CD14-positive monocyte (primary cell): ENCODE results near the gene DRD1. TPM values are rescaled to one million over a fixed set of nuclear protein-coding genes. Genes with fewer than 3 reads are reported as not detected.

ENCODE experiments used
- DNase-seq, 3 donors: peaks; one replicate each; pipeline ENCODE4 v3.0.0-alpha.2; 2011 to 2022
- H2AFZ ChIP-seq: 2 replicates; pipeline ENCODE4 v1.6.0; 2012; ENCODE audit warnings: mild to moderate bottlenecking, low read depth, low read length, inconsistent platforms; ENCODE audit not compliant: insufficient read depth, poor library complexity, severe bottlenecking
- H3K27ac ChIP-seq, 2 donors: 1 replicate in 1 of 2; 2 replicates in 1 of 2; pipeline ENCODE4 v1.5.1; 2012 to 2013; ENCODE audit warnings: low read length in 2 of 2, control low read depth in 1 of 2, inconsistent platforms in 1 of 2, low read depth in 1 of 2, mild to moderate bottlenecking in 1 of 2
- H3K27me3 ChIP-seq, 2 donors: one replicate each; pipeline versions ENCODE4 v1.6.0 to v1.6.1; 2011 to 2013; ENCODE audit warnings: low read length in 2 of 2; ENCODE audit not compliant: control insufficient read depth in 2 of 2, insufficient read depth in 2 of 2
- H3K36me3 ChIP-seq, 2 donors: replicated peaks in 1 of 2; 1 replicate in 1 of 2; 2 replicates in 1 of 2; pipeline versions ENCODE4 v1.5.1 to v1.6.1; 2012 to 2013; ENCODE audit warnings: low read length in 2 of 2, control low read depth in 1 of 2, inconsistent platforms in 1 of 2, mild to moderate bottlenecking in 1 of 2; ENCODE audit not compliant: insufficient read depth in 2 of 2, control insufficient read depth in 1 of 2
- H3K4me1 ChIP-seq, 2 donors: 1 replicate in 1 of 2; 2 replicates in 1 of 2; pipeline versions ENCODE4 v1.5.1 to v1.6.1; 2012 to 2013; ENCODE audit warnings: low read length in 2 of 2, control low read depth in 1 of 2, inconsistent platforms in 1 of 2, mild to moderate bottlenecking in 1 of 2, moderate library complexity in 1 of 2; ENCODE audit not compliant: insufficient read depth in 2 of 2, control insufficient read depth in 1 of 2
- H3K4me2 ChIP-seq: replicated peaks from 2 replicates; pipeline ENCODE3; 2012; ENCODE audit warnings: low read length, moderate library complexity, mild to moderate bottlenecking; ENCODE audit not compliant: poor library complexity, severe bottlenecking; ENCODE audit errors: extremely low read depth
- H3K4me3 ChIP-seq, 3 experiments: fragments of 200-600 bp in 1 of 3; sonication (generic) in 1 of 3; replicated peaks in 1 of 3; 1 replicate in 2 of 3; 2 replicates in 1 of 3; pipeline ENCODE4 v1.5.1; 2011 to 2013; ENCODE audit warnings: low read length in 3 of 3, mild to moderate bottlenecking in 3 of 3, control low read depth in 2 of 3, low read depth in 2 of 3, inconsistent platforms in 1 of 3, moderate library complexity in 1 of 3
- H3K79me2 ChIP-seq: 2 replicates; pipeline ENCODE4 v1.6.0; 2012; ENCODE audit warnings: mild to moderate bottlenecking, control low read depth, inconsistent platforms, low read length, moderate library complexity; ENCODE audit not compliant: insufficient read depth
- H3K9ac ChIP-seq: 2 replicates; pipeline ENCODE4 v1.6.0; 2017; ENCODE audit warnings: low read length, mild to moderate bottlenecking; ENCODE audit not compliant: insufficient read depth, poor library complexity, severe bottlenecking
- H3K9me3 ChIP-seq, 2 donors: replicated peaks in 1 of 2; 1 replicate in 1 of 2; 2 replicates in 1 of 2; pipeline versions ENCODE4 v1.5.1 to v1.6.1; 2012 to 2013; ENCODE audit warnings: low read length in 2 of 2, control low read depth in 1 of 2; ENCODE audit not compliant: control insufficient read depth in 1 of 2, insufficient read depth in 1 of 2
- H4K20me1 ChIP-seq: 2 replicates; pipeline ENCODE4 v1.6.0; 2012; ENCODE audit warnings: mild to moderate bottlenecking, low read length, control low read depth, moderate library complexity; ENCODE audit not compliant: insufficient read depth
- H3K27ac Mint-ChIP-seq, 7 donors: one replicate each; pipeline ENCODE4 v1.8.0; 2020; ENCODE audit warnings: mild to moderate bottlenecking in 7 of 7, mixed read lengths in 7 of 7, moderate library complexity in 6 of 7, inconsistent platforms in 2 of 7
- H3K27me3 Mint-ChIP-seq, 3 donors: one replicate each; pipeline ENCODE4 v1.8.0; 2021 to 2022; ENCODE audit warnings: low read depth in 3 of 3, mild to moderate bottlenecking in 3 of 3, mixed read lengths in 3 of 3, moderate library complexity in 3 of 3, inconsistent platforms in 1 of 3
- H3K36me3 Mint-ChIP-seq, 2 donors: one replicate each; pipeline ENCODE4 v1.8.0; 2020; ENCODE audit warnings: mixed read lengths in 2 of 2, inconsistent platforms in 1 of 2, mild to moderate bottlenecking in 1 of 2
- H3K4me1 Mint-ChIP-seq: one replicate; pipeline ENCODE4 v1.8.0; 2020; ENCODE audit warnings: mild to moderate bottlenecking, mixed read lengths
- H3K4me3 Mint-ChIP-seq, 2 donors: one replicate each; pipeline ENCODE4 v1.8.0; 2020; ENCODE audit warnings: mild to moderate bottlenecking in 2 of 2, mixed read lengths in 2 of 2, moderate library complexity in 1 of 2
- H3K9me3 Mint-ChIP-seq, 7 donors: one replicate each; pipeline ENCODE4 v1.8.0; 2020 to 2022; ENCODE audit warnings: mixed read lengths in 7 of 7, mild to moderate bottlenecking in 6 of 7, moderate library complexity in 6 of 7, inconsistent platforms in 2 of 7
- WGBS: methylation state at CpG from one replicate; pipeline ENCODE4 v1.1.5; 2013; ENCODE audit warnings: missing lambda C conversion rate; ENCODE audit not compliant: insufficient coverage; 5-methylcytosine and 5-hydroxymethylcytosine counted together
- intact Hi-C, 2 donors: fragments of 100-400 bp; cut with micrococcal nuclease; formaldehyde crosslinking; loops; one replicate each; pipeline versions ENCODE4 v1.15.0 to v1.15.1; 2023
- polyA plus RNA-seq, 3 donors: library from polyadenylated mRNA; depleted of rRNA in 1 of 3; unstranded in 2 of 3; stranded (reverse) in 1 of 3; fragments of 300-500 nt in 2 of 3; fragments of >200 nt in 1 of 3; fragmentation: Illumina TruSeq in 2 of 3; gene quantifications; 1 replicate in 2 of 3; 2 replicates in 1 of 3; pipeline ENCODE4 v1.2.3, GENCODE V29; 2012 to 2021
- TF ChIP-seq, protein P1 (sequence below): fragments of 200-600 bp; IDR thresholded peaks from one replicate; pipeline ENCODE4 v1.8.0; 2022; ENCODE audit warnings: antibody characterized with exemption, mild to moderate bottlenecking

Gene DRD1
- polyA plus RNA-seq, 3 donors = not detected

DNA sequence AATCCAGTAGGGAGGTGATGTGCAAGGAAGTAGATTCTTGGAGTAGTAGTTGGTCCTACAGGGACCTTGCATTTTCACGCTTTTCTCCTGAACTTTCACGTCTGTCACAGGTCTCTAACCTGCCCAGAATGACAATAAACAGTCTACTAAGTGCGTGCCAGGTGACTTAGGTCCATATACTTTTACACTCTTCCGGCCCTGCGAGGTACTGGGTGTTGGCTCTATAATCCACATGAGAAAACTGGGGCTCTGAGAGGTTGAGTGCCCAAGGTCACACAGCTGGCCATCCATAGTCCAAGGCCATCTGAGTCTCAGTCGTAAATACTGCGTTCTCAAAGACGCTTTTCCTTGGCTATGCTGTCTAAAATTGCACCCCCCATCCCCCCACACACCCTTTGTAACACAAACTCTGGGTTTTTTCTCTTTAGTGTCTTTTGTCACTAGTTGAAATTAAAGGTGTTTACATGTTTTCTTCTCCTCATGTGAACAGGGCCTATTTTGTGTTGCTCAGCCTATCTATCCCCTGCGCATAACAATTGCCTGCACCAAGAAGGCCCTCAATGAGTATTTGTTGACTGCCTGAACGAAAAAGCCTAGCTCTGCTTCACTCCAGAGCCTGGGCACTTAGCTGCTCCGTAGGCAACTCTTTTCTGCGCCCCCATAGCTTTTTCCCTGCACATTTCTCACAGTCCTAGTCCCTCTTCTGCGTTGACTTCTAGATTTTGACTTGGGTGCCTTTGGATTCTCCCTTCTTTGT is 35.3 kb upstream of the DRD1 start:
- H3K4me1 Mint-ChIP-seq = peaks cover 22% of the 10 kb centered on the region
- Histone ChIP-seq H4K20me1 (no peaks in the 10 kb centered on the region), H3K79me2 (peaks cover 55% of the 10 kb centered on the region), H3K36me3 (no peaks in the 10 kb centered on the region), H3K9me3 (no peaks in the 10 kb centered on the region), H3K4me3 (peak overlapping the region; percentile 47 to 91 (median 72)), H3K4me1 (peaks cover 10 to 17% of the 10 kb centered on the region in 2 donors), H2AFZ (peak overlapping the region; percentile 94), H3K9ac (peak overlapping the region; percentile 72), H3K27me3 (peaks cover 13 to 14% of the 10 kb centered on the region in 2 donors), H3K27ac (peak overlapping the region in 1 of 2 donors; percentile 39), H3K4me2 (peak overlapping the region; percentile 98)
- H3K9me3 Mint-ChIP-seq = peaks cover 0 to 2% (median 0%) of the 10 kb centered on the region in 7 donors
- intact Hi-C loops = no loop called here
- no peak for DNase-seq
- peak overlapping the region in 1 of 7 donors; percentile 64 for H3K27ac Mint-ChIP-seq
- peaks cover 11 to 31% (median 25%) of the 10 kb centered on the region in 3 donors for H3K27me3 Mint-ChIP-seq
- peak overlapping the region; percentile 90 to 95 for H3K4me3 Mint-ChIP-seq
- peaks cover 11 to 25% of the 10 kb centered on the region in 2 donors for H3K36me3 Mint-ChIP-seq
- WGBS = 58% methylated on average over 9 of the region's 13 CpGs
- TF ChIP-seq, protein P1, sequence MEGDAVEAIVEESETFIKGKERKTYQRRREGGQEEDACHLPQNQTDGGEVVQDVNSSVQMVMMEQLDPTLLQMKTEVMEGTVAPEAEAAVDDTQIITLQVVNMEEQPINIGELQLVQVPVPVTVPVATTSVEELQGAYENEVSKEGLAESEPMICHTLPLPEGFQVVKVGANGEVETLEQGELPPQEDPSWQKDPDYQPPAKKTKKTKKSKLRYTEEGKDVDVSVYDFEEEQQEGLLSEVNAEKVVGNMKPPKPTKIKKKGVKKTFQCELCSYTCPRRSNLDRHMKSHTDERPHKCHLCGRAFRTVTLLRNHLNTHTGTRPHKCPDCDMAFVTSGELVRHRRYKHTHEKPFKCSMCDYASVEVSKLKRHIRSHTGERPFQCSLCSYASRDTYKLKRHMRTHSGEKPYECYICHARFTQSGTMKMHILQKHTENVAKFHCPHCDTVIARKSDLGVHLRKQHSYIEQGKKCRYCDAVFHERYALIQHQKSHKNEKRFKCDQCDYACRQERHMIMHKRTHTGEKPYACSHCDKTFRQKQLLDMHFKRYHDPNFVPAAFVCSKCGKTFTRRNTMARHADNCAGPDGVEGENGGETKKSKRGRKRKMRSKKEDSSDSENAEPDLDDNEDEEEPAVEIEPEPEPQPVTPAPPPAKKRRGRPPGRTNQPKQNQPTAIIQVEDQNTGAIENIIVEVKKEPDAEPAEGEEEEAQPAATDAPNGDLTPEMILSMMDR = no peak

DNA sequence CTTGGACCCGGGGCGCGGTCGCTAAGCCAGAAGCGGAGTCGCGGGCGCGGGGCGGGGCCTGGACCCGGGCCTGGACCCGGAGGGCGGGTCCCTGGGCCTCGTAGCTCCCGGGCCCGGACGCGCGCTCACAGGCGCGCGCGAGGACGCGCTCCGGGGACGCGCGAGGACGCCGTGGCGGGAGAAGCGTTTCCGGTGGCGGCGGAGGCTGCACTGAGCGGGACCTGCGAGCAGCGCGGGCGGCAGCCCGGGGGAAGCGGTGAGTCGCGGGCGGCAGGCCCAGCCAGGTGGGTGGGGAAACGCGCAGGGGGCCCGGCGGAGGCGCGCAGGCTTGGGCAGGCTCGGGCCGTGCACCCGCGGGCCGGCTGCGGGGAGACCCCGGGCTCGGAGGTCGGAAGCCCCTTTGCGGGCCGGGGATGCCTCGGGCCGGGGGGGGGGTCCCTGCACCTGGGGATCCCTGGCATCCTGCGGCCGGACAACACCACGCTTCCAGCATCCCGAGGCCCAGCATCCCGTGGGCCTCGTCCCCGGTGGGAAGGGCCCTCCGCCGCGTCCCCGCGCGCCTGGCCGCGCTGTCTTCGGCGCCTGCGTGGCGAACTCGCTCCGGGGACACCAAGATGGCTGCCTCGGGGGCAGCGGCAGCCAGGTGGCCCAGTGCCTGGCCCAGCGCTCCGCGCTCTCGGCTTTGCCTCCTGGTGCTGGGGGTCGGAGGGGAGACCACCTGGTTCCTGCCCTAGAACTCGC is 34.6 kb upstream of the DRD1 start, which contains the start of gene SFXN1:
TSS of gene SFXN1 (plus strand) at position 177 of the 741 bp plus-strand sequence. CDS start 13,544 bp downstream, outside the sequence.
- Histone ChIP-seq H3K4me1 (peaks cover 10 to 17% of the 10 kb centered on the region in 2 donors), H3K27ac (peak within 1 kb of the TSS in 1 of 2 donors; percentile 39), H3K4me2 (peak within 1 kb of the TSS; percentile 98), H3K9ac (peak within 1 kb of the TSS; percentile 72), H3K36me3 (no peaks in the 10 kb centered on the region), H4K20me1 (no peaks in the 10 kb centered on the region), H3K27me3 (peaks cover 14 to 18% of the 10 kb centered on the region in 2 donors), H3K4me3 (peak within 1 kb of the TSS; percentile 47 to 91 (median 72)), H2AFZ (peak within 1 kb of the TSS; percentile 94), H3K79me2 (peaks cover 47% of the 10 kb centered on the region), H3K9me3 (no peaks in the 10 kb centered on the region)
- Mint-ChIP-seq H3K36me3 (peaks cover 5 to 17% of the 10 kb centered on the region in 2 donors), H3K4me1 (peaks cover 21% of the 10 kb centered on the region), H3K9me3 (peaks cover 0 to 2% (median 0%) of the 10 kb centered on the region in 7 donors), H3K27me3 (peaks cover 11 to 31% (median 25%) of the 10 kb centered on the region in 3 donors), H3K27ac (peak within 1 kb of the TSS in 2 of 7 donors; percentile 64 to 66), H3K4me3 (peak within 1 kb of the TSS; percentile 90 to 95)
- TF ChIP-seq, protein P1 = no peak
- peak; percentile 18 to 26 (median 25) for DNase-seq
- intact Hi-C loops = no loop called here
- WGBS = under 1% methylated on average over 94 of the region's 94 CpGs
